Measurements from ENCODE around the gene PDE4D.

- TF ChIP-seq CTCF (IDR thresholded peaks at IDR 0.05) (no peak), TEAD4 (CRISPR knock-in tag; IDR thresholded peaks at IDR 0.05) (no peak)
These were observed 339.0 kb downstream of the PDE4D start for GRCh38 chr5:59554501-59554900.
